Transverse colon (tissue), 4 donors: ENCODE results near the gene PNRC2.

Experiments
- EP300 ChIP-seq: sonication (generic); formaldehyde crosslinking; IDR thresholded peaks from one replicate; pipeline ENCODE4 v1.6.1; 2017; ENCODE audit warnings: antibody characterized with exemption, low read depth
- POLR2A ChIP-seq: fragments of 450-650 bp; IDR thresholded peaks from one replicate; pipeline ENCODE4 v1.6.1; 2016; ENCODE audit warnings: antibody characterized with exemption, mild to moderate bottlenecking, moderate library complexity
- POLR2AphosphoS5 ChIP-seq, 3 donors: sonication (generic); formaldehyde crosslinking; IDR thresholded peaks; one replicate each; pipeline ENCODE4 v1.6.1; 2016; ENCODE audit warnings: antibody characterized with exemption in 3 of 3
- TF ChIP-seq, protein P1 (sequence below), 5 experiments: fragments of 200-600 bp in 3 of 5; fragments of 450-650 bp in 2 of 5; sonication (generic) in 3 of 5; IDR thresholded peaks; 1 replicate in 2 of 5; 2 replicates in 3 of 5; pipeline ENCODE4 v1.5.1; 2016 to 2017; ENCODE audit warnings: antibody characterized with exemption in 5 of 5, inconsistent platforms in 3 of 5, mild to moderate bottlenecking in 2 of 5, moderate library complexity in 1 of 5

- TF ChIP-seq, protein P1, sequence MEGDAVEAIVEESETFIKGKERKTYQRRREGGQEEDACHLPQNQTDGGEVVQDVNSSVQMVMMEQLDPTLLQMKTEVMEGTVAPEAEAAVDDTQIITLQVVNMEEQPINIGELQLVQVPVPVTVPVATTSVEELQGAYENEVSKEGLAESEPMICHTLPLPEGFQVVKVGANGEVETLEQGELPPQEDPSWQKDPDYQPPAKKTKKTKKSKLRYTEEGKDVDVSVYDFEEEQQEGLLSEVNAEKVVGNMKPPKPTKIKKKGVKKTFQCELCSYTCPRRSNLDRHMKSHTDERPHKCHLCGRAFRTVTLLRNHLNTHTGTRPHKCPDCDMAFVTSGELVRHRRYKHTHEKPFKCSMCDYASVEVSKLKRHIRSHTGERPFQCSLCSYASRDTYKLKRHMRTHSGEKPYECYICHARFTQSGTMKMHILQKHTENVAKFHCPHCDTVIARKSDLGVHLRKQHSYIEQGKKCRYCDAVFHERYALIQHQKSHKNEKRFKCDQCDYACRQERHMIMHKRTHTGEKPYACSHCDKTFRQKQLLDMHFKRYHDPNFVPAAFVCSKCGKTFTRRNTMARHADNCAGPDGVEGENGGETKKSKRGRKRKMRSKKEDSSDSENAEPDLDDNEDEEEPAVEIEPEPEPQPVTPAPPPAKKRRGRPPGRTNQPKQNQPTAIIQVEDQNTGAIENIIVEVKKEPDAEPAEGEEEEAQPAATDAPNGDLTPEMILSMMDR (IDR thresholded peaks at IDR 0.05) = no peak
- no peak for TF ChIP-seq POLR2A
- TF ChIP-seq EP300 = no peak
- no peak for TF ChIP-seq POLR2AphosphoS5 (IDR thresholded peaks at IDR 0.05)
Observed at GRCh38 chr1:24007079-24007478, 47.5 kb downstream of the PNRC2 start.
